Measurements from ENCODE around the gene TCN2.
"Not testable (repeated sequence)": the region's sequence is repeated elsewhere in the genome, so short reads cannot be mapped to it uniquely, and the experiment has no call there.

GRCh38 chr22:30631469-30631868 is 24.5 kb downstream of the TCN2 start:
- TF ChIP-seq, protein P1, sequence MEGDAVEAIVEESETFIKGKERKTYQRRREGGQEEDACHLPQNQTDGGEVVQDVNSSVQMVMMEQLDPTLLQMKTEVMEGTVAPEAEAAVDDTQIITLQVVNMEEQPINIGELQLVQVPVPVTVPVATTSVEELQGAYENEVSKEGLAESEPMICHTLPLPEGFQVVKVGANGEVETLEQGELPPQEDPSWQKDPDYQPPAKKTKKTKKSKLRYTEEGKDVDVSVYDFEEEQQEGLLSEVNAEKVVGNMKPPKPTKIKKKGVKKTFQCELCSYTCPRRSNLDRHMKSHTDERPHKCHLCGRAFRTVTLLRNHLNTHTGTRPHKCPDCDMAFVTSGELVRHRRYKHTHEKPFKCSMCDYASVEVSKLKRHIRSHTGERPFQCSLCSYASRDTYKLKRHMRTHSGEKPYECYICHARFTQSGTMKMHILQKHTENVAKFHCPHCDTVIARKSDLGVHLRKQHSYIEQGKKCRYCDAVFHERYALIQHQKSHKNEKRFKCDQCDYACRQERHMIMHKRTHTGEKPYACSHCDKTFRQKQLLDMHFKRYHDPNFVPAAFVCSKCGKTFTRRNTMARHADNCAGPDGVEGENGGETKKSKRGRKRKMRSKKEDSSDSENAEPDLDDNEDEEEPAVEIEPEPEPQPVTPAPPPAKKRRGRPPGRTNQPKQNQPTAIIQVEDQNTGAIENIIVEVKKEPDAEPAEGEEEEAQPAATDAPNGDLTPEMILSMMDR (IDR thresholded peaks at IDR 0.05 in 8 of 11, conservative IDR thresholded peaks at IDR 0.05 in 3 of 11) = not testable (repeated sequence)
- not testable (repeated sequence) for TF ChIP-seq POLR2AphosphoS5, POLR2A (IDR thresholded peaks at IDR 0.05)

Data from spleen (tissue), 7 donors.